Panc1 (cell line): Measurements from ENCODE around the gene HNRNPUL1.

Source experiments
- CTCF ChIP-seq: fragments of 450-650 bp; IDR thresholded peaks from 2 replicates; pipeline ENCODE4 v1.5.1; 2017; ENCODE audit warnings: mild to moderate bottlenecking
- POLR2AphosphoS5 ChIP-seq: IDR thresholded peaks from 2 replicates; pipeline ENCODE4 v1.6.1; 2012; ENCODE audit warnings: mild to moderate bottlenecking, low read depth, low read length, moderate library complexity
- REST ChIP-seq, 2 experiments: IDR thresholded peaks; 2 replicates each; pipeline ENCODE4 v1.6.1; 2011 to 2012; ENCODE audit warnings: low read depth in 2 of 2, control low read depth in 1 of 2, low read length in 1 of 2, mild to moderate bottlenecking in 1 of 2, moderate library complexity in 1 of 2; ENCODE audit not compliant: insufficient read depth in 1 of 2
- SIN3A ChIP-seq: IDR thresholded peaks from 2 replicates; pipeline ENCODE4 v1.6.1; 2012; ENCODE audit warnings: low read depth, mild to moderate bottlenecking, low read length, moderate library complexity, borderline replicate concordance; ENCODE audit not compliant: insufficient read depth
- TCF7L2 ChIP-seq: IDR thresholded peaks from 2 replicates; pipeline ENCODE4 v1.6.1; 2011; ENCODE audit warnings: mild to moderate bottlenecking, low read depth, low read length, inconsistent platforms

- no peak for TF ChIP-seq CTCF
- TF ChIP-seq REST (IDR thresholded peaks at IDR 0.05; ENCODE audit: insufficient read depth in 1 of 2, low read depth in 2 of 2, low read length in 1 of 2) = no peak
- TF ChIP-seq POLR2AphosphoS5 = no peak
- no peak for TF ChIP-seq TCF7L2
- no peak for TF ChIP-seq SIN3A
Measured at GRCh38 chr19:41220811-41221210, 43.4 kb upstream of the HNRNPUL1 start.
